Left lobe of liver (tissue), 2 donors: ENCODE results near the gene BCKDHA. TPM values are rescaled to one million over a fixed set of nuclear protein-coding genes. Genes with fewer than 3 reads are reported as not detected.
"Not testable (repeated sequence)": the region's sequence is repeated elsewhere in the genome, so short reads cannot be mapped to it uniquely, and the experiment has no call there.

Experiments used
- ATAC-seq: fragments of 200-7000 bp; cut with Tn5 transposase; one replicate; pipeline ENCODE4 v1.9.1; 2020; ENCODE audit warnings: mild to moderate bottlenecking, moderate library complexity
- DNase-seq: peaks from one replicate; pipeline ENCODE4 v3.0.0-alpha.2; 2020; ENCODE audit warnings: low spot score
- total RNA-seq: library from RNA; stranded (reverse); gene quantifications from one replicate; pipeline ENCODE4 v1.2.1, GENCODE V29; 2021
- donor health status: DM: no; HTN: no; CAD: no; lungs with moderate emphysema.
- donor health status: DM: no; HTN: yes; CAD: no.

Gene BCKDHA
- total RNA-seq, 1 donor from 2014 or later: 64.4 TPM

DNA sequence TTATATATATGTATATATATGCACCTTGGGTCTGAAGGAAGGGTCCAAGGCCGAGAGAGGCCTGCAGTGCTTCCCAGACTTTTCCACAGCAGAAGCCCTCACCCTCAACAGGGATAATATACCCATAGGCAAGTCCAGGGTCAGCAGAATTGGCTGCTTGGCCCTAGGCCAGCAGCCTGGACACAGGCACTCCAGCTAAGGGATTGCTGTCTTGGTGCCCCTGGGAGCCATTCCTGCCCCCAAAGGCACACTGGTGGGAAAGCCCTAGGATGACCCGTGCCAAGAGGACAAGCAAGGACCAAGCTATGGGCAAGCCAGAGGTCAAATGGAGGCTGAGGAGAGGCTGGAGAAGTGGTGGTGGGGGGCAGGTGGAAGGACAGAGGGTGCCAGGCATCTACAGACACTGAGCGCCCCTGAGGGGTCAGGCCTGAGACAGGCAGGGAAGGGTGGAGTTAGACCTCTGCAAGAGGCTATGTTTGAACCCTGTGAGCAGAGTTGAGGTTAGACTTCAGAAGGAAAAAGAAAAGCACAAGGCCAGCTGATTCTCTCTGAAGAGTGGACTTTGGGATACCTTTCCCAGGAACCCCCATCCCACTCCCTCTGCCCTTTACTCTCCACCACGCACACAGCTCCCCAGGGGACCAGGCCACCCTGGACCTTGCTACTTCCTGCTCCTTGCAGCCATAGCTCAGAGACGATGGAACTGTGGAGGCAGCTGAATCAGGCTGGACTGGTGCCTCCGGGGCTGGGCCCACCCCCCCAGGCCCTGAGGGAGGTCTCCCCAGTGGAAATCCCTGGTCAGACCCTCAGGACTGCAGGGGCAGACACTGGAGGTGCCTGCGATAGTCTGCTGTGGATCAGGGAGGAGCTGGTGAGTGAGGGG, 45.1 kb downstream of the BCKDHA start, which contains the start of gene ERICH4:
ERICH4 (plus strand) TSS at position 684 of the 883 bp plus-strand sequence; CDS start at position 698, 14 bp downstream.
- peak; percentile 36 for DNase-seq

GRCh38 chr19:41443813-41444455, 46.3 kb downstream of the BCKDHA start:
- DNase-seq (peak; percentile 38), ATAC-seq (no peak)

More for the DNA sequence above, 45.1 kb downstream of the BCKDHA start, which contains the start of gene ERICH4:
- no peak for ATAC-seq

- peak; percentile 23 for DNase-seq
- ATAC-seq: no peak
These were observed 48.0 kb downstream of the BCKDHA start for GRCh38 chr19:41445575-41445974.

- no peak for ATAC-seq
These were observed 50.2 kb downstream of the BCKDHA start for GRCh38 chr19:41447732-41448332.

GRCh38 chr19:41449079-41449864, 51.7 kb downstream of the BCKDHA start:
- DNase-seq (peak; percentile 70), ATAC-seq (peak; percentile 99)

More at GRCh38 chr19:41447732-41448332, 50.2 kb downstream of the BCKDHA start:
- no peak for DNase-seq

- DNase-seq: peak; percentile 23
- ATAC-seq: no peak
These were observed 52.2 kb downstream of the BCKDHA start for GRCh38 chr19:41449865-41450178.

DNA sequence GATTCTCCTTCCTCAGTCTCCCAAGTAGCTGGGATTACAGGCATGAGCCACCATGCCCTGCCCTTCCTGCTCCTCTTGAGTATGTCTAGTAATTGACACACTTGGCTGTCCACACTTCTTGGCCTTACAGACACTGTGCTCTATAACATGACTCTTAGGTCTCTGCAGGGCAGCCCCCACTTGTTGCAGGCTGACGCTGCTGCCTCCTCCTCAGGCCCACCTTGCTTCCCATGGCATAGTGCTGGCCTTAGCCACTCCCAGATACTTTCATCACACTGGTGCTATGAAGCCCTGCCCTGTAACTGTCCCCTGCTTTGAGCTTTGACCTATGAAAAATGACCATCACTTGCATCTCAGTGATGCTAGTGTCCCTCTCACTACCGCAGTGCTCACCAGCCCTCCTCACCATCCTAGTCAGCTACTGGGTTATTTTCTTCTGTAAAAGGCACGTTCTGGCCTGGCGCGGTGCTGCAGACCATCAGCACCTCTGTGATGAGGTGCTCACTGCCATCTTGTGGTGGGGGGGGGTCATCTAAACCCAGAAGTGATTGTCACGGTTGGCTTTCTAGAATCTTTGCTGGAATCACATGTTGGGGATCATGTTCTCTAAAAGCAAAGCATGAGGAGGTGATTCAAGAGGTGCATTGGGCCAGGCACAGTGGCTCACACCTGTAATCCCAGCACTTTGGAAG, 55.1 kb downstream of the BCKDHA start:
- ATAC-seq: no peak
- no peak for DNase-seq

GRCh38 chr19:41455936-41456335, 58.3 kb downstream of the BCKDHA start:
- ATAC-seq: no peak
- DNase-seq: no peak

DNA sequence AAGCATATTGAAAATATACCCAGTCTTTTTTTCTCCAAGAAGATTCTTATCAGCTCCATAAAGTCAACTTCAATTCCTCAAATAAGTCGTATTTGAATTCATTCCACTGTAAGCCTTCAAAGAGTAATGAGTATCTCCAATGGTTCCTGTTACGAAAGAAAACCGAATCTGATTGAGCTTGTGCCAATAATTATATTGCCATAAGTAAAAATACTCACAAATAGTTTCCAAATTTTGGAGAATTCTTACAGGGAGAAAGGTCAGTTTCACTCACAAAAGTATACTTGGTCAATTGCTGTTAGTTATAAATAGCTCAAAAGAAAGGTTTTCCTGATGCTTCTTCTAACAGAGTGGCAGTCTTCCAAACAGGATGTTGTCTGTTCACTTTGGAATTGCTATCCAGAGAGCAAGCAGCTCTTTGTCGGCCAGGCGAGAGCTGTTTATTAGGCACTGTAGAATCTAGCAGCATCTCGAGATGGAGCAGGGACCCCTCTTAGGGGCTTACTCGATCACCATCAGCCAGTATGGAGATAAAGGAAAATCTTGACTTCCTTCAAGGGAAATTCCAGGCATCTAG, 58.8 kb downstream of the BCKDHA start:
- DNase-seq (no peak), ATAC-seq (peak; percentile 29)

DNA sequence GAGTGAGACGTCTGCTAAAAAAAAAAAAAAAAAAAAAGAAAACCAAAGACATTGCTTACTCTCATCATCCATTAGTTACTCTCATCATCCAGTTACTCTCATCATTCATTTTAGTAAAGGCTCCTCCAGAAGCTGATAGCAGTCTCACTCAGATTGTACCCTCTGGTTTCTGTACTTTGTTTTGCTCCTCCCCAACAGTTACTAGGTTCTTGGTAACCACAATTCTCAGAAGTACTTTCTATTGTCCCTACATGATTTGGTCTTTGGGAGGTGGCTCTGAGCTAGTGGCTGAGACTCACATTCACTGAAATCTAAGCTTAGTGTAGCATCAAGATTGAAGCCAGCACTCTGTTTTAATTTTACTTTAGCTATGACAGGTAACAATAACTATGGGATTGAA, 59.6 kb downstream of the BCKDHA start:
- DNase-seq (no peak), ATAC-seq (no peak)

GRCh38 chr19:41462497-41462896, 64.9 kb downstream of the BCKDHA start:
- ATAC-seq: no peak

DNA sequence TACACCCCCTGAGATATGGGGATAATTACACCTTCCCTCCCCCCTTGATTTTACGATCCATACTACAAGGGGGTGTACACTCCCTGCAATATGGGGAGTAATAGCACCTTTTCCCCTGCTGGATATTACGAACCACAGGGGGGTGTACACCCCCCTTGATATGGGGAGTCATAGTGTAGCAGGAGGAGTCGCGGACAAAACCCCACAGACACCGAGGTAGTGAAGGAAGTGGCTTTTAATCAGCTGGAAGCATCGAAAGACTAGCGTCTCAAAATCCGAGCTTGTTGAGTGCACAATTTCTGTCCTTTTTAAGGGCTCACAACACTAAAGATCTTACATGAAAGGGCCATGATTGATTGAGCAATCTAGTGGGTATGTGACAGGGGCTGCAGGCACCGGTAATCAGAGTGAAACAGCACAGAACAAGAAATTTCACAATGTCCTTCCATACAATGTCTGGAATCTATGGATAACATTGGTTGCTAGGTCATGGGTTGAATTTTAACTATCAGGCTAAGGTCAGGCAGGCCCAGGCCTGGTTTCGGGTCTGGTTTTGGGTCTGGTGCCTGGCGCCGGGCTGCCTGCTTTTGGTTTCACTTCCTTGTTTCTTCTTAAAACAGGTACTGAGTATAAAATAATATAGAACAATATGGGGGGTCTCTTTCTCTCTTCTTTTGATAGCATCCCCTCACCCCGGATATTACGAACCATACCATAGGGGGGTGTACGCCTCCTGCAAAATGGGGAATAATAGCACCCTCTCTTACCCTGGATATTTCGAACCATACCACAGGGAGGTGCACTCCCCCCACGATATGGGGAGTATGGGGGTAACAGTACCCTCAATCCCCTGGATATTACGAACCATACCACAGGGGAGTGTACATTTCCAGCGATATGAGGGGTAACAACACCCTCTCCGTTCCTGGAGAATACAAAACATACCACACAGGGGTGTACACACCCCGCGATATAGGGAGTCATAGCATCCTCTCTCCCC, 65.9 kb downstream of the BCKDHA start:
- not testable (repeated sequence) for DNase-seq, ATAC-seq

More at GRCh38 chr19:41462497-41462896, 64.9 kb downstream of the BCKDHA start:
- no peak for DNase-seq

Other genes starting within 250 kb of the BCKDHA start
- 2.1 TPM for gene CYP2S1, start 204.6 kb upstream of the BCKDHA start, total RNA-seq
- 10.1 TPM for gene AXL, start 178.6 kb upstream of the BCKDHA start, total RNA-seq
- gene HNRNPUL1, start 133.4 kb upstream of the BCKDHA start, total RNA-seq: 62.4 TPM
- 9.0 TPM for gene CCDC97, start 87.6 kb upstream of the BCKDHA start, total RNA-seq
- gene TGFB1, start 43.9 kb upstream of the BCKDHA start, total RNA-seq: 7.9 TPM
- 2.1 TPM for gene B9D2, start 33.7 kb upstream of the BCKDHA start, total RNA-seq
- 3.1 TPM for gene TMEM91, start 21.3 kb upstream of the BCKDHA start, total RNA-seq
- 13.2 TPM for gene EXOSC5, start 459 bp upstream of the BCKDHA start, total RNA-seq
- gene B3GNT8, start 29.6 kb downstream of the BCKDHA start, total RNA-seq: 0.65 TPM
- gene DMAC2, start 42.1 kb downstream of the BCKDHA start, total RNA-seq: 21.2 TPM
- not detected for gene ERICH4, start 45.3 kb downstream of the BCKDHA start, total RNA-seq
- gene CEACAM21, start 178.3 kb downstream of the BCKDHA start, total RNA-seq: 0.40 TPM
- 0.25 TPM for gene CEACAM4, start 229.3 kb downstream of the BCKDHA start, total RNA-seq